Ramos (cell line): ENCODE data around the gene SPOCK1.
"Not testable (repeated sequence)": the region's sequence is repeated elsewhere in the genome, so short reads cannot be mapped to it uniquely, and the experiment has no call there.

Experiments
- in situ Hi-C: fragments of 300-500 bp; cut with MboI; formaldehyde crosslinking; loops from one replicate; pipeline ENCODE4 v1.14.3; 2022; ENCODE audit warnings: low sequenced_read_pairs; ENCODE audit not compliant: unreplicated experiment

The SPOCK1 gene

DNA sequence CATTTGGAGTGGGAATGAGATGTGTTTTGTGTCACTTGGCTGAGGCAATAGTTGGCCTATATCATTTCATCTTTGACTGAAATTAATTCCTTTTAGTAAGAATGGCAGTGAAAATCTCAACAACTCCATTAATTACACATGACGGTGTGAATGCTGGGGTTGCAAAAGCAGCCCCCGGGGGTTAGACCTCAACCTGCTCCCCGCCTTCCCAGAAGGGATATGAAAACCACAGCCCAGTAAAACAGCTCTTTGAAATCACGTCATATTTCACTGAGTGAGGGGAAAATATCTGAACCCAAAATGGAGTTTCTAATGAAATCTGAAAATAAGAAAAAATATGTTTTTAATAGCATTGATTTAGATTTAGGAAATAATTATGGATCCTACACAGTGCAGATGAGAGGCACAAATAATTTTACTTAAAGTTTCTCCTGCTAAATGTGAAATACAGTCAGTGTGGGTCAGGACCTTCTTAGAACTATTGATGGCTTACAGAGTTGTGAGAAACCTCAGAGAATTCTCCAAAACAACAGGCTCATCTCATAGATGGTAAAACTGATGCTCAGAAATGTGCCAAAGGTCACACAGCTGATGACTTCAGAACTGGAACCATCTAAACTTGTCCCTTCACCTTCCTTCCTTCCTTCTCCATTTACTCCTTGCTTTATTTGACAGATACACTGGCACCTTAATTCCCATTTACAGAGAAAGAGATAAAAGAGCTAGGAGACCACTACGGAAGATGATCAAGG is 96.5 kb downstream of the SPOCK1 start:
- in situ Hi-C loops, result no loop called here

GRCh38 chr5:137401946-137402345 is 97.2 kb downstream of the SPOCK1 start:
- in situ Hi-C loops, result no loop called here

DNA sequence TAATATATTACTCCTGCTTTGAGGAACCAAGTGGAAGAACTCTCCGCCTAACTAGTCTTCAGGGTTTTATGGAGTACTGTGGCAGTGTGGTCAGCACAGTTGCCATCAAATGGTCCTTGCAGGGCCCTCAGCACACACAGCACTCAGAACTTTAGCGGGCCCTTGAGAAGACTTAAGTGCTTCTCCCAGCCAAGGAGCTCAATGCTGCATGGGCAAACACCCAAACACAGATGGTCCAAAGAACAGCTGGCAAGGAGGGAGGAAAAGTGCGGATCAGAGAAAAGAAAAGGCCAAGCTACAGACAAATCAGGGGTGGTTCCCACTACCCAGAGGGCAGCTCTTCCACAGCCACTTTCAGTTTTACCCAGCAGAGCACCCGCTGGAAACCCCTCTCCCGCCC is 98.6 kb downstream of the SPOCK1 start:
- in situ Hi-C loops, result no loop called here

GRCh38 chr5:137399911-137400310 is 99.2 kb downstream of the SPOCK1 start:
- in situ Hi-C loops, result no loop called here

GRCh38 chr5:137398751-137399150 is 100.4 kb downstream of the SPOCK1 start:
- in situ Hi-C loops, result no loop called here

DNA sequence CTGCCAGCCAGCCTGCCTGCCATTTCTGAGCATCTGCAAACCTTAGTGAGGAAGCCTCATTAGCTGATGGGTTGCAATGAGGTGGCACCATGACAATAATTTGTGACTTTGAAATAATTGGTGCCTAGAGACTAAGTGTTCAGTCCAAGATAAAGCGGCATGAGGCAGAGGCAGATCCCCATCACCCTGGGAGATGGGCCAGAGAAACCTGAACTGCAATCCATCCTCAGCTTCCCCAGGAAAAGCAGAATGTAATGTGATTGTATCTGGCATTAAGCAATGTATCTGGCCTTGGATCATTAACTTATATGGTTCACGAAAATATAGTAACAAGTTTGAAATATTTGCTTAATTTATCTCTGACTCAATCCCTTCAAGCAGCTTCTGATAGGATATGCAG is 101.0 kb downstream of the SPOCK1 start:
- in situ Hi-C loops, result no loop called here

- in situ Hi-C loops, result no loop called here
Measured at GRCh38 chr5:137395011-137395755, 103.9 kb downstream of the SPOCK1 start.

DNA sequence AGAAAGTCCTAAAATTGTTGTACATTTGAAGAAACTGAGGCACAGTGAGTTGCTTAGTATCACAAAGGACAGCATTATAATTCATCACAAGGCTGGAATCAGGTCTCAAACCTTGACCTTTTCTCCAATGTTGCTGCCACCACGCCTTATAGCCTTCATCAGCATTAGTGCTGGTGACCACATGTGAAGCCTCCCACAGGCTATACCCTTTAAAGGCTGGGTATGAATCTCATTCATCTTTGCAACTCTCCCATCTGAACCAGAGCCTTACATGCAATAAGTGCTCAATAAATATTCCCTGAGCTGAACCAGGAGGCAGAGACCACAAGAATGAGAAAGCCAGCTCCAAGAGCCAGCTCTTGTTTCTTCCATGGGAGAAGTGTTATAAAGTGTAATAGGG is 104.7 kb downstream of the SPOCK1 start:
- in situ Hi-C loops, result no loop called here

GRCh38 chr5:137393196-137393993 is 105.7 kb downstream of the SPOCK1 start:
- in situ Hi-C loops, result no loop called here

GRCh38 chr5:137392261-137392660 is 106.9 kb downstream of the SPOCK1 start:
- in situ Hi-C loops, result no loop called here

- in situ Hi-C loops, result not testable (repeated sequence)
Measured at GRCh38 chr5:137391044-137391443, 108.1 kb downstream of the SPOCK1 start.

- in situ Hi-C loops, result no loop called here
Measured at GRCh38 chr5:137389042-137389441, 110.1 kb downstream of the SPOCK1 start.

GRCh38 chr5:137385064-137385463 is 114.1 kb downstream of the SPOCK1 start:
- in situ Hi-C loops, result no loop called here

GRCh38 chr5:137383909-137384308 is 115.2 kb downstream of the SPOCK1 start:
- in situ Hi-C loops, result no loop called here

GRCh38 chr5:137381555-137381954 is 117.6 kb downstream of the SPOCK1 start:
- in situ Hi-C loops, result no loop called here

DNA sequence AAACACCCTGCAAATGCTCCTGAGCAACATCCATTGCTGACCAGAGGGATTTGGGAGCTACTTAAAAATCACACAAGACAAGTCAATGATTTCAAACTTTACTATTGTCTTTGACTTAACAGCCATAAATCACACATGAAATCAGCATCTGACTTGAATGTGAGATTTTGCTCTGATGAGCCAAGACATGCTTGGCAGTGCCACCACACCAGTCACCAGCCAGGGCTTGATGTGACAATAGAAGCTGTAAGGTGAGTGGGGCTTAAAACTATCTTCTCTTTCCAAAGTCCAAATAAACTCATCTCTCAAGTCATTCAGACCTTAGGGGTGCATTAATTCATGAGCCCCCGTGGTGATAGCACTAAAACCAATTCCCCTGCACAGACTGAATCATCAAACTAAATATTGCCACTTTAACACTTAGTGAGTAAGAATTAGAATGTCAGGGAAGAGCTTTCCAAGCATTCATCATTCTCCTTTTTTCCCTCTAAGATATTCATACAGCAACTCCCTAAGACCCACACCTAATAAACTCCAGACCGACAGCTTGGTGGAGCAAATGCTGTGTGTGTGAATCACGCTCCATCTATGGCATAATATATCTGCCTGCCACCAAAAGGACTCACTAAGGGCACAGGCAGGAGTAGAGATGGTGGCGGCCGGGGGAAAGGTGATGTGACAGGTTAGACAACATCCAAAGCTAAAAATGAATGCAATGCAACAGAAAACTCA is 119.4 kb downstream of the SPOCK1 start:
- in situ Hi-C loops, result no loop called here

GRCh38 chr5:137375741-137376526 is 123.2 kb downstream of the SPOCK1 start:
- in situ Hi-C loops, result no loop called here

DNA sequence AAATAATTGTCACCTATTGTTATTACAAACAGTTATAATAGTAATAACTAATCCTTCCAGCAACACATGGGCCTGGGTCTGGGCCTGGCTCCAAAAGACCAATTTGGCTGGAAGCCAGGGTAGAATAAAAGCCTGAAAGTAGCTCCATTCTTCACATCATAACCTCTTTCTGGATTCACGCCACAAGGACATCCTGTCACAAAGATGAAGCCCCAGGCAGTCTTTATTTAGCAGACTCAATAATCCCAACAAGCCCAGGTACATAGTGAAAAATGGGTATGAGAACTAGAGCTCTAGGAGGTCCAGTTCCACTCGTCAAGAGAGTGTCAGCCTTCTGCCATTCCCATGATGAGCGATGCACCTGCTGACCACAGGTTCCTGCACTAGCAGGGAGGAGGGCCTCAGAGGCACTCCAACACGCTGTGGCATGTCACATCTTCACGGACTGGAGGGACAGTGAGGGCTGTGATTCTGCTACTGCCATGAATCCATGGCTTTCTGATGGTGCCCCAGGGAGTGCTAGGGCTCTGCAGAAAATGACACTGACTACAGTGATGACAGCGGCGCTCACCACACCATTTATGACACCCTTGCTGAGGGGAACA is 124.9 kb downstream of the SPOCK1 start:
- in situ Hi-C loops, result no loop called here

GRCh38 chr5:137372773-137373160 is 126.4 kb downstream of the SPOCK1 start:
- in situ Hi-C loops, result no loop called here
